Ammon's horn (tissue), 1 donor: ENCODE data around the gene RPSA.
"Not testable (repeated sequence)": the region's sequence is repeated elsewhere in the genome, so short reads cannot be mapped to it uniquely, and the experiment has no call there.

Source experiments
- DNase-seq: peaks from one replicate; pipeline ENCODE4 v3.0.0-alpha.2; 2016; ENCODE audit warnings: low spot score

The RPSA gene

GRCh38 chr3:39406368-39407258, at the start of gene RPSA:
RPSA (plus strand) TSS chr3:39406720; CDS start chr3:39407654, 934 bp downstream.
- peak; percentile 98 for DNase-seq

- DNase-seq, result no peak
These were observed 48.2 kb upstream of the RPSA start for GRCh38 chr3:39358333-39358732.

- no peak for DNase-seq
These were observed 45.1 kb upstream of the RPSA start for GRCh38 chr3:39361252-39361927.

- no peak for DNase-seq
These were observed 44.3 kb upstream of the RPSA start for GRCh38 chr3:39362192-39362591.

GRCh38 chr3:39362812-39363211, 43.7 kb upstream of the RPSA start:
- no peak for DNase-seq

- not testable (repeated sequence) for DNase-seq
These were observed 36.1 kb upstream of the RPSA start for GRCh38 chr3:39370450-39370849.

GRCh38 chr3:39372833-39373232, 33.7 kb upstream of the RPSA start:
- DNase-seq, result no peak

GRCh38 chr3:39376959-39377634, 29.4 kb upstream of the RPSA start:
- DNase-seq, result no peak

- no peak for DNase-seq
These were observed 28.4 kb upstream of the RPSA start for GRCh38 chr3:39378088-39378487.

GRCh38 chr3:39378957-39379777, 27.4 kb upstream of the RPSA start:
- no peak for DNase-seq

GRCh38 chr3:39379778-39380155, 26.8 kb upstream of the RPSA start:
- DNase-seq, result no peak

GRCh38 chr3:39381432-39381831, 25.1 kb upstream of the RPSA start:
- DNase-seq, result no peak

- peak; percentile 85 for DNase-seq
These were observed 23.3 kb upstream of the RPSA start, which contains the start of gene SLC25A38 for GRCh38 chr3:39383045-39383880. SLC25A38 (plus strand) TSS chr3:39383370; CDS start chr3:39383725, 355 bp downstream.

GRCh38 chr3:39383881-39384664, 22.4 kb upstream of the RPSA start:
- DNase-seq, result peak; percentile 97

- DNase-seq, result no peak
These were observed 21.9 kb upstream of the RPSA start for GRCh38 chr3:39384665-39385000.

GRCh38 chr3:39385456-39386090, 20.9 kb upstream of the RPSA start:
- no peak for DNase-seq

GRCh38 chr3:39386318-39386717, 20.2 kb upstream of the RPSA start:
- DNase-seq, result no peak

GRCh38 chr3:39387411-39387975, 19.0 kb upstream of the RPSA start:
- no peak for DNase-seq

- no peak for DNase-seq
These were observed 18.4 kb upstream of the RPSA start for GRCh38 chr3:39388153-39388552.
